ENCODE data around the gene ISCA2. TPM values are rescaled to one million over a fixed set of nuclear protein-coding genes. Genes with fewer than 3 reads are reported as not detected.

ISCA2 gene
- total and polyA plus RNA-seq, 2 donors (not counting 3 experiments of a cell fraction or from before 2014, with no cell fraction given), result 22.6 to 25.7 TPM

DNA sequence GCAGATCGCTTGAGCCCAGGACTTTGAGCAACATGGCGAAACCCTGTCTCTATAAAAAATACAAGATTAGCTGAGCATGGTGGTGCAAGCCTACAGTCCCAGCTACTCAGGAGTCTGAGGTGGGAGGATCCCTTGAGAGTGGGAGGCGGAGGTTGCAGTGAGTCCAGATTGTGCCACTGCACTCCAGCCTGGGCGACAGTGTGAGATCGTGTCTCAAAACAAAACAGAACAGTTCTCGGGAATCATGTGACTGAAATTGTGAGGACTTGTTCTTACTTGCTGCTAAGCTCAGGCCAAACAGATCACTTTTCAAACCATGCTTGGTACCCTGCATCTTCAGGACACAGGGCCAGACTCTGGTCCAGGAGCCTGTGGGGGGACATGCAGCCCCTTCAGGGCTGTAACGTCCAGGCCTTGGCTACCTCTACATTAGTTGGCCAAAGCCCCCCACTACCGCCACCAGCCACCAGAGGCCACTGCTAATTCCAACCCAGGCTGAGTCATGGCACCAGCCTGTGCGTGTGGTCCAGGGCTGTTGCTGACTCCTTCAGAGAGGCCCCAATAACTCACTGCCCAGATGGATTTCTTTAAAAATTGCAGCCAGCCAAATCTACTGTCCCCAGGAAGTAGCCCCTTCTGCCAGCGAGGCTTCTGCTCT lies 34.1 kb upstream of the ISCA2 start:
- FAIRE-seq, result peak; percentile 77
- CTCF ChIA-PET, result interaction anchor here (1.2 to 5.5 kb wide), 3 partner anchors 11 to 34 kb away, joined by 3 to 43 read pairs (median 6); partner anchors contain the start of gene NPC2
- no peak overlapping the region for H2AFZ ChIP-seq (ENCODE audit: low read depth, low read length)

More for the DNA sequence above, 34.1 kb upstream of the ISCA2 start:
- Histone ChIP-seq H3K4me1 (ENCODE audit: control insufficient read depth, extremely low read depth, insufficient read depth, low read length) (peaks cover 8% of the 10 kb centered on the region), H3K9me3 (replicated peaks; ENCODE audit: control insufficient read depth, insufficient read depth, low read length) (no peaks in the 10 kb centered on the region), H3K27ac (ENCODE audit: insufficient read depth, low read depth, low read length) (no peak overlapping the region), H3K27me3 (ENCODE audit: control insufficient read depth in 2 of 2, insufficient read depth in 2 of 2, low read length in 2 of 2) (no peaks in the 10 kb centered on the region), H3K4me2 (ENCODE audit: insufficient read depth, low read length) (no peak overlapping the region), H3K4me3 (replicated peaks in 1 of 3; ENCODE audit: insufficient read depth in 1 of 3, low read depth in 1 of 3, low read length in 3 of 3) (no peak overlapping the region), H3K79me2 (ENCODE audit: control insufficient read depth, insufficient read depth, low read length) (no peaks in the 10 kb centered on the region), H3K9ac (replicated peaks; ENCODE audit: extremely low read depth, insufficient read depth, low read length) (no peak overlapping the region), H3K36me3 (ENCODE audit: control insufficient read depth in 2 of 2, extremely low read depth in 1 of 2, insufficient read depth in 2 of 2, low read length in 2 of 2) (no peaks in the 10 kb centered on the region), H3K9me1 (replicated peaks; ENCODE audit: control insufficient read depth, extremely low read depth, insufficient read depth, low read length) (no peaks in the 10 kb centered on the region), H4K20me1 (replicated peaks; ENCODE audit: control insufficient read depth, extremely low read depth, insufficient read depth, low read length) (no peaks in the 10 kb centered on the region)
- no TSS peak for BruUV-seq (replicated peaks)
- peak; percentile 49 for DNase-seq (ENCODE audit: low read depth, low spot score)
- POLR2A ChIA-PET, result no interaction called here
- intact Hi-C loops (cut with micrococcal nuclease) (loop anchor here (1.0 kb wide), 1 partner anchor 20 kb away; no protein-coding TSS in a partner anchor), dilution Hi-C loops (cut with MboI; ENCODE audit: extremely low pct_ligation_motif_present, low sequenced_read_pairs) (no loop called here)
- TF ChIP-seq JUN (IDR thresholded peaks at IDR 0.05; ENCODE audit: borderline replicate concordance, insufficient read depth, insufficient read length, low read depth) (peak; percentile 23), EZH2 (IDR thresholded peaks at IDR 0.05; ENCODE audit: borderline replicate concordance, low read depth, low read length, severe bottlenecking) (no peak), FOS (IDR thresholded peaks at IDR 0.05; ENCODE audit: borderline replicate concordance, insufficient read depth, low read length) (peak; percentile 59), GATA2 (IDR thresholded peaks at IDR 0.05; ENCODE audit: insufficient read depth, insufficient read length, low read depth, low read length) (no peak), POLR2A (IDR thresholded peaks at IDR 0.05; ENCODE audit: low read depth, low read length) (no peak), POLR2AphosphoS5 (IDR thresholded peaks at IDR 0.05; ENCODE audit: insufficient read depth, low read depth, low read length) (no peak), MYC (IDR thresholded peaks at IDR 0.05; ENCODE audit: low read depth, low read length) (no peak)
- TF ChIP-seq, protein P1, sequence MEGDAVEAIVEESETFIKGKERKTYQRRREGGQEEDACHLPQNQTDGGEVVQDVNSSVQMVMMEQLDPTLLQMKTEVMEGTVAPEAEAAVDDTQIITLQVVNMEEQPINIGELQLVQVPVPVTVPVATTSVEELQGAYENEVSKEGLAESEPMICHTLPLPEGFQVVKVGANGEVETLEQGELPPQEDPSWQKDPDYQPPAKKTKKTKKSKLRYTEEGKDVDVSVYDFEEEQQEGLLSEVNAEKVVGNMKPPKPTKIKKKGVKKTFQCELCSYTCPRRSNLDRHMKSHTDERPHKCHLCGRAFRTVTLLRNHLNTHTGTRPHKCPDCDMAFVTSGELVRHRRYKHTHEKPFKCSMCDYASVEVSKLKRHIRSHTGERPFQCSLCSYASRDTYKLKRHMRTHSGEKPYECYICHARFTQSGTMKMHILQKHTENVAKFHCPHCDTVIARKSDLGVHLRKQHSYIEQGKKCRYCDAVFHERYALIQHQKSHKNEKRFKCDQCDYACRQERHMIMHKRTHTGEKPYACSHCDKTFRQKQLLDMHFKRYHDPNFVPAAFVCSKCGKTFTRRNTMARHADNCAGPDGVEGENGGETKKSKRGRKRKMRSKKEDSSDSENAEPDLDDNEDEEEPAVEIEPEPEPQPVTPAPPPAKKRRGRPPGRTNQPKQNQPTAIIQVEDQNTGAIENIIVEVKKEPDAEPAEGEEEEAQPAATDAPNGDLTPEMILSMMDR (IDR thresholded peaks at IDR 0.05; ENCODE audit: extremely low read depth in 1 of 2, insufficient read depth in 1 of 2, low read depth in 1 of 2, low read length in 2 of 2), result peak; percentile 73 to 81
